Renal cortical epithelial cell (primary cell): ENCODE results near the gene GRIP1. TPM values are rescaled to one million over a fixed set of nuclear protein-coding genes. Genes with fewer than 3 reads are reported as not detected.

Experiments
- DNase-seq: peaks from one replicate; pipeline ENCODE4 v3.0.0-alpha.2; 2011; ENCODE audit warnings: low read depth
- total RNA-seq: library from RNA; depleted of rRNA; stranded (reverse); fragments of >200 nt; gene quantifications from 2 replicates; pipeline ENCODE4 v1.2.3, GENCODE V29; 2014

GRIP1 gene
- total RNA-seq, 1 donor from 2014 or later = 32.4 TPM

DNA sequence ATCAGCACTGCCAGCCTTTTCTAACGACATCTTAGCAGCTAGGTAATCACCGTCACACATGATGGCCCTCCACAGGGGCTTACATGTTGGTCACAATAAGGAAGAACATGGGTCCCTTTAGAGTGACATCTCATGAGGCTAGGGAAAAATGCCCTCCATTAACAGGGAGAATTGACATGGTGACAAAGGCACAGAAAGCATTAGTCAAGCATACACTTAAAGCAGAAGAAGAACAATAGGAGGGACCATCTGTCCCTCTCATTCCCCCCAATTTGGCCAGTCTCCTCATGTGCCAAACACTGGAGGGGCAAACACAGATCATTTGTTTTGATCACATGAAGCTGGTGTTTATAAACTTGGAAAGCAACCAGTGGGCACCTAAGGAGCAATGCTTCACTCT lies 78.0 kb downstream of the GRIP1 start:
- no peak for DNase-seq

- DNase-seq = no peak
Measured at GRCh38 chr12:66599816-66600215, 79.1 kb downstream of the GRIP1 start.

DNA sequence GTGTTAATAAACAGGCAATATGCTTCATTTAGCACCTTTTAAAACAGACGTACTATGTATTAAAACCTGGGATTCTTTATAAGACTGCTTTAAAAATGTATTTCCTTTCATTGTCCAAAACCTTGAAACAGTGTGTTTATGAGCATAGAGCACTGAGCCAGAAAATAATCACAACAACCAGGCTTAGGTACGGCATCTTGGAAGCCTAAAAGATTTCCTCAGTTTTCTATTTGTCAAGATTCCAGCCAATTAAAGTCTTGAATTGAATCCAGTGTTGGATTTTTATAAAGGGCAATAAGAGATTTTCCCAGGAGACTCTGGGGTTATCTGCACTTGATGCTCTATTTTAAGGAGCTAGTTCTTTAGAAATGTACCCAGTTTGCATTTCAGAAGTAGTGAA lies 80.3 kb downstream of the GRIP1 start:
- DNase-seq = no peak

GRCh38 chr12:66598079-66598478 lies 80.8 kb downstream of the GRIP1 start:
- no peak for DNase-seq

DNA sequence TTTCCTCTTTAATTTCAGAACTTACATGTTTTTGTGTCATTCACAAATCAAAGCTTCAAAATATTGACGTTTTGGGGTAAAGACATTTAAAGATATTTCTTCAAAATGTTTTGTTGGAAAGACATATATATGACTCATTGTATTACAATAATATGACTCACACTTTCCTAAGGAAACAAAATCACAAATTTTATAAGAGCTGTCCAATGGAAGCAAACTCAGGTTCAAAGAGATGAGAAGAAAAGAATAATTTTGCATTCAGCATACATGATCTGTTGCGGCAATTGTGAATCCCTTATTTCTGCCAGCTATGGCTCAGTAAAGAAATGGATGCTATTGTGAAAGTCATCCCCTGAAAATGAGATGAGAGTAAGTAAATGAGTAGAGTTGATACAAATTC lies 82.7 kb downstream of the GRIP1 start:
- peak; percentile 65 for DNase-seq

DNA sequence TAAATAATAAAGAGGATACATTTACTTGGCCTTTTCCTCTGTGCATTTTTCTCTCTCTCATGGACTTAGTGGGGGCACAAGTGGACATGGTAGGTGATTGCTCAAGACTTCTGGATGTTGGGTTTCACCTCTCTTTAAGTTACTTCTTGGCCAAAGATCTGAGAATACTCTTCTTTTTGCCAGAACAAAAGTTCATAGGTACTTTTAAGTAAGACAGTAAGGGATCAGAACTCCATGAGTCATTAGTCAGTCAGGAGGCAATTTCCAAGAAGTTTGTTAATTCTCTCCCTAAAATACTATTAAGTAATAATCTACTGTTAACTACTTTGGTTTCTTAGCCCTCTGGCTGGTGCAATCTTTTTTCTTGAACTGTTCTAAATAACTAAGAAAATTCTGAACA lies 84.2 kb downstream of the GRIP1 start:
- peak; percentile 87 for DNase-seq

DNA sequence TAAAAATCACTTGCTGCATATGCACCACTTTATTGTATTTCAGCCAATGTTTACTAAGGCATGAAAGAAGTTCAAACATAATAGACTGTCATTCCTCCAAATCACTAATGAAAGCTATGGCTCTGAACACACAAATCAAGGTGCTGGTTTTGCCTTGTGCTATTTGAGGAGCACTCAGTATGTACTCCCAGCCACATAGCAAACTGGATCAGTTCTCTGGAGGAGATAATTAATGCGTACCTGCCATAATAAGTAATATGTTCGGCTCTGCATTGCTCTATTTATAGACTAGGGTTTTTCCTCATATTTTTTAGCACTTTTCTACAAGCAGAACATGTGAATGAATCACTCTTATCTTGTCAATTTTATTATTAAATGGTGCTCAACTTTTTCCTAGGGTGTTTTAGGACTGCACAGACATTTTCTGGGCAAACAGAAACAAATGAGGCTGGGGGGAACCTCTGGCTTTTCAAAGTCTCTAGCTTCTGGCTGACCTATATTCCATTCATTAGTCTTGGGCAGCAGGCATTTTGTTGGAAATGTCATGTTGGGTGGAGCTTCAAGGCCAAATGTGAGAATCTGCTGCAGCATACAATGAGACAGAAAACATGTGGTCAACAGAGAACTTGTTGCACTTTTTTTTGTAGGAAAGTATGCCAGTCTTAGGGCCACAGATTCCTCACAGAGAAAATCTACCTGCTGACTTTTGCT lies 88.4 kb downstream of the GRIP1 start:
- no peak for DNase-seq

DNA sequence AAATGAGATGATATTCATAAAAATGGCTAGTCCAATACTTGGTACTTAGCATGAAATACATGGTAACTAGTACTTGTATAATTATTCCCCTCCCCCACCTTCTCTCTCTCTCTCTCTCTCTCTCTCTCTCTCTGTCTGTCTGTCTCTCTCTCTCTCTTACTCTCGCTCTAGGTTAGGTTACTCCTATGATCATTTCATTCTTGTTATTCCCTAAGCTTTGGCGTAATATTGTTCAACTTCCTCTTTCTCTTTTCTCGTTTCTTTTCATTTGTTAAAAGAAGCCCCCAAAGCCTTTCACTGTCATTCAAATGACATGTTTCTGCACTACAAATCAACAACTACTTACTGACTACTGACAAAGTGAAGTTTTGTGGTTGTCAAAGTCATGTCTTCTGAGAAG lies 89.8 kb downstream of the GRIP1 start:
- no peak for DNase-seq

GRCh38 chr12:66587912-66588311 lies 91.0 kb downstream of the GRIP1 start:
- DNase-seq = no peak

GRCh38 chr12:66584673-66585072 lies 94.2 kb downstream of the GRIP1 start:
- DNase-seq = peak; percentile 38

- no peak for DNase-seq
Measured at GRCh38 chr12:66573605-66574004, 105.3 kb downstream of the GRIP1 start.

GRCh38 chr12:66572845-66573244 lies 106.0 kb downstream of the GRIP1 start:
- DNase-seq = no peak

- no peak for DNase-seq
Measured at GRCh38 chr12:66571361-66571915, 107.4 kb downstream of the GRIP1 start.

- no peak for DNase-seq
Measured at GRCh38 chr12:66563220-66563619, 115.7 kb downstream of the GRIP1 start.

GRCh38 chr12:66555113-66555512 lies 123.8 kb downstream of the GRIP1 start:
- no peak for DNase-seq

DNA sequence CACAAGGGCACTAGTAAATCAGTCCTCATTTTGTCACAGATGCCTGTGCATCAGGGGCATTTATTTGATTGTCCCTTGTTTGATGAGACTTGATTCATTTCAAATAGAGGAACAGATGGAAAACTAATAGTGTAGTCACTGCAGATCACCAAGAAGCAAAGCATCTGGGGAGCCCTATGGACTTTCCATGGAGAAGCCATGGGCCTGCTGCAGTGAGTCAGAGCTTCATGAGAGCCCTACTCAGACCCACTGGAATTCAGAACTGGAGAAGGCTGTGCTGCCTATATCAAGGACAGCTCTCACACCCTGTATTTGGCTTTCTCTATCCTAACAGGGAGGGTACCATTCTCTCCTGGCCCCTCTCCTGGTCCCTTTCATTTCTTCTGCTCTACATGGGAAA lies 126.2 kb downstream of the GRIP1 start:
- no peak for DNase-seq

- DNase-seq = no peak
Measured at GRCh38 chr12:66550626-66551025, 128.2 kb downstream of the GRIP1 start.

- DNase-seq = no peak
Measured at GRCh38 chr12:66549050-66549389, 129.9 kb downstream of the GRIP1 start.

DNA sequence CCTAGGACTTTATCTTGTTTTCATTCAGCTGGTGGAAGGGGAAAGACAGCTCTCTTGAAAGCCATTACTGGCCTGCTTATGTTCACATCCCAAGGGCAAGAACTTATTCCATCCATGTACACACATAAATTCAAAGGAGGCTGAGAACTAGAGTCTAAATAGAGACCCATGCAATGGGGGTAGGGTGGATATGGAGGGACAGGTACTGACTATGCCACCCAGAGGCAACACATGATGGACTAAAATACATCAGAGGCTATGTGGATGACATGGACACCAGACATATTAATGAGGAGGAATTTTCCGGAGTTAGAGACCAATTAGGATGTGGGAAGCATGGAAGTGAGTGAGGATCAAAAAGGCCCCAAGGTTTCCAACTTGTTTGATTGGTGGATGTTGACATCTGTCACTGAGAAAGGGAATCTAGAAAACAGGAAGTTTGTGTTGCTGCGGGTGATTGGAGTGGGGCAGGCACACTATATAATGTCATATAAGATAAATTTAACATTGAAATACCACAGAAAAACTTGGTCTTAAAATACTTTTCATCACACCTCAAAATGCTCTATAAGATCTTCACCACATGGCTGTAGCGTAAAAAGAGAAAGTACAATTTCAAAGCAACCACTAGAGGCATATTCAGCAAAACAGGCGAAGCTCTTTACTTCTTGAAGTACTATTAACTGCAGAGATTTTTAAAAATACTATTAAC lies 130.4 kb downstream of the GRIP1 start:
- no peak for DNase-seq

GRCh38 chr12:66541426-66541825 lies 137.4 kb downstream of the GRIP1 start:
- DNase-seq = no peak

- DNase-seq = no peak
Measured at GRCh38 chr12:66539431-66539830, 139.4 kb downstream of the GRIP1 start.

GRCh38 chr12:66538970-66539369 lies 139.9 kb downstream of the GRIP1 start:
- peak; percentile 67 for DNase-seq

DNA sequence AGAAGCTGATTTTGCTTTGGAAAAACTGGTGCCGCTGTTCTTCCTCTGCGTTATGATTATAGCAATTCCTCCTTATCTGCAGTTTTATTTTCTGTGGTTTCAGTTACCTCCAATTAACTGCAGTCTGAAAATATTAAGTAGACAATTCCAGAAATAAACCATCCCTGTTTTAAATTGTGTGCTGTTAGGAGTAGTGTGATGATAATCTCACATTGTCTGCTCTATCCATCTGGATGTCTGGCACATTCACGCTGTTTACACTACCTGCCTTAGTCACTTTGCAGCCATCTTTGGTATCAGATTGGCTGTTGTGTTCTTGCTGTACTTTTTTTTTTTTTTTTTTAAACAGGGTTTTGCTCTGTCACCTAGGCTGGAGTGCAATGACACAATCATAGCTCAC lies 141.0 kb downstream of the GRIP1 start:
- DNase-seq = no peak
